Measurements from ENCODE around the gene CDC45.

The CDC45 gene

GRCh38 chr22:19483481-19484244 is 3.9 kb downstream of the CDC45 start:
- no peak overlapping the region for H3K27ac Mint-ChIP-seq
- peaks cover 16% of the 10 kb centered on the region for H3K4me1 Mint-ChIP-seq
- H3K9me3 Mint-ChIP-seq, result no peaks in the 10 kb centered on the region
- TF ChIP-seq CTCF (IDR thresholded peaks at IDR 0.05), result no peak
- H3K36me3 Mint-ChIP-seq (ENCODE audit: low read depth), result peaks cover 20% of the 10 kb centered on the region
- no peak for DNase-seq
- H3K4me3 Mint-ChIP-seq, result no peak overlapping the region
- peaks cover 3% of the 10 kb centered on the region for H3K27me3 Mint-ChIP-seq (ENCODE audit: low read depth, poor library complexity)

GRCh38 chr22:19488285-19488684 is 8.6 kb downstream of the CDC45 start:
- TF ChIP-seq CTCF (IDR thresholded peaks at IDR 0.05), result no peak
- Mint-ChIP-seq H3K9me3 (no peaks in the 10 kb centered on the region), H3K36me3 (ENCODE audit: low read depth) (peaks cover 27% of the 10 kb centered on the region), H3K4me3 (no peak overlapping the region), H3K27me3 (ENCODE audit: low read depth, poor library complexity) (no peaks in the 10 kb centered on the region), H3K27ac (no peak overlapping the region), H3K4me1 (no peaks in the 10 kb centered on the region)
- no peak for DNase-seq

GRCh38 chr22:19488884-19489843 is 9.4 kb downstream of the CDC45 start:
- Mint-ChIP-seq H3K4me3 (no peak overlapping the region), H3K9me3 (no peaks in the 10 kb centered on the region), H3K27me3 (ENCODE audit: low read depth, poor library complexity) (no peaks in the 10 kb centered on the region), H3K36me3 (ENCODE audit: low read depth) (peaks cover 21% of the 10 kb centered on the region), H3K4me1 (no peaks in the 10 kb centered on the region), H3K27ac (no peak overlapping the region)
- no peak for TF ChIP-seq CTCF (IDR thresholded peaks at IDR 0.05)
- DNase-seq, result no peak

- peak overlapping the region; percentile 13 for H3K27ac Mint-ChIP-seq
- no peak for TF ChIP-seq CTCF (IDR thresholded peaks at IDR 0.05)
- no peak for DNase-seq
- H3K27me3 Mint-ChIP-seq (ENCODE audit: low read depth, poor library complexity), result no peaks in the 10 kb centered on the region
- no peaks in the 10 kb centered on the region for H3K9me3 Mint-ChIP-seq
- H3K4me3 Mint-ChIP-seq, result no peak overlapping the region
- no peaks in the 10 kb centered on the region for H3K4me1 Mint-ChIP-seq
- H3K36me3 Mint-ChIP-seq (ENCODE audit: low read depth), result peaks cover 12% of the 10 kb centered on the region
These were observed 11.0 kb downstream of the CDC45 start for GRCh38 chr22:19490628-19491230.

- Mint-ChIP-seq H3K36me3 (ENCODE audit: low read depth) (peaks cover 12% of the 10 kb centered on the region), H3K27me3 (ENCODE audit: low read depth, poor library complexity) (no peaks in the 10 kb centered on the region), H3K27ac (no peak overlapping the region), H3K9me3 (no peaks in the 10 kb centered on the region), H3K4me3 (no peak overlapping the region), H3K4me1 (no peaks in the 10 kb centered on the region)
- no peak for TF ChIP-seq CTCF (IDR thresholded peaks at IDR 0.05)
- DNase-seq, result no peak
These were observed 12.9 kb downstream of the CDC45 start for GRCh38 chr22:19492504-19493174.

Measured in nephron progenitor cell (in vitro differentiated cells).